Panc1 (cell line): ENCODE results near the gene ADRM1. TPM values are rescaled to one million over a fixed set of nuclear protein-coding genes. Genes with fewer than 3 reads are reported as not detected.

Experiments used
- ATAC-seq: fragments of 200-7000 bp; cut with Tn5 transposase; 2 replicates; pipeline ENCODE4 v1.9.1; 2020; ENCODE audit warnings: mild to moderate bottlenecking, moderate library complexity
- BruUV-seq: library from RNA; stranded (reverse); fragments of 400-500 nt; replicated peaks from 2 replicates; lab custom pipeline; 2021; lab: Mats Ljungman, UMichigan
- CTCF ChIA-PET: fragments of 300-600 bp; sonication (Branson Sonifier 250); formaldehyde crosslinking; loops from one replicate; lab custom pipeline; 2022; ENCODE audit warnings: antibody characterized with exemption; lab: Charles Lee
- POLR2A ChIA-PET: fragments of 300-600 bp; sonication (Branson Sonifier 250); formaldehyde crosslinking; loops from one replicate; lab custom pipeline; 2022; ENCODE audit warnings: antibody characterized with exemption; lab: Charles Lee
- DNase-seq: peaks from one replicate; pipeline ENCODE4 v3.0.0-alpha.2; 2010; ENCODE audit warnings: low read depth, low spot score
- H3K27ac ChIP-seq: 2 replicates; pipeline ENCODE4 v1.5.1; 2011; ENCODE audit warnings: mild to moderate bottlenecking, low read length, inconsistent platforms
- H3K27me3 ChIP-seq: fragments of 200-500 bp; sonication (Bioruptor generic); 2 replicates; pipeline ENCODE4 v1.6.0; 2014; ENCODE audit warnings: low read length, inconsistent platforms; ENCODE audit not compliant: control insufficient read depth, insufficient read depth
- H3K36me3 ChIP-seq: fragments of 200-500 bp; sonication (Bioruptor generic); 2 replicates; pipeline ENCODE4 v1.5.1; 2014; ENCODE audit warnings: inconsistent platforms, mild to moderate bottlenecking, low read length, moderate library complexity; ENCODE audit not compliant: control insufficient read depth, insufficient read depth
- H3K4me1 ChIP-seq: 2 replicates; pipeline ENCODE4 v1.5.1; 2011; ENCODE audit warnings: inconsistent platforms, mild to moderate bottlenecking, low read length, moderate library complexity; ENCODE audit not compliant: control insufficient read depth, insufficient read depth
- H3K4me3 ChIP-seq, 2 experiments: 2 replicates each; pipeline ENCODE4 v1.5.1; 2011 to 2012; ENCODE audit warnings: low read depth in 2 of 2, low read length in 2 of 2, mild to moderate bottlenecking in 2 of 2, inconsistent platforms in 1 of 2, moderate library complexity in 1 of 2
- H3K9me3 ChIP-seq: fragments of 200-500 bp; sonication (Bioruptor generic); 2 replicates; pipeline ENCODE4 v1.5.1; 2014; ENCODE audit warnings: low read depth, mild to moderate bottlenecking, inconsistent platforms, low read length, moderate library complexity; ENCODE audit not compliant: control insufficient read depth, insufficient read depth
- CTCF ChIP-seq: fragments of 450-650 bp; IDR thresholded peaks from 2 replicates; pipeline ENCODE4 v1.5.1; 2017; ENCODE audit warnings: mild to moderate bottlenecking
- POLR2AphosphoS5 ChIP-seq: IDR thresholded peaks from 2 replicates; pipeline ENCODE4 v1.6.1; 2012; ENCODE audit warnings: mild to moderate bottlenecking, low read depth, low read length, moderate library complexity
- REST ChIP-seq, 2 experiments: IDR thresholded peaks; 2 replicates each; pipeline ENCODE4 v1.6.1; 2011 to 2012; ENCODE audit warnings: low read depth in 2 of 2, control low read depth in 1 of 2, low read length in 1 of 2, mild to moderate bottlenecking in 1 of 2, moderate library complexity in 1 of 2; ENCODE audit not compliant: insufficient read depth in 1 of 2
- SIN3A ChIP-seq: IDR thresholded peaks from 2 replicates; pipeline ENCODE4 v1.6.1; 2012; ENCODE audit warnings: low read depth, mild to moderate bottlenecking, low read length, moderate library complexity, borderline replicate concordance; ENCODE audit not compliant: insufficient read depth
- TCF7L2 ChIP-seq: IDR thresholded peaks from 2 replicates; pipeline ENCODE4 v1.6.1; 2011; ENCODE audit warnings: mild to moderate bottlenecking, low read depth, low read length, inconsistent platforms
- in situ Hi-C: cut with HindIII; loops from 2 replicates; pipeline ENCODE4 v1.10.0; 2016; ENCODE audit warnings: low sequenced_read_pairs, low pct_unique_long_range_greater_than_20kb
- intact Hi-C: fragments of 100-400 bp; cut with micrococcal nuclease; formaldehyde crosslinking; loops from one replicate; pipeline ENCODE4 v1.10.0; 2022; ENCODE audit not compliant: unreplicated experiment
- total RNA-seq: library from RNA; stranded (reverse); gene quantifications from one replicate; pipeline ENCODE4 v1.2.1, GENCODE V29; 2021; ENCODE audit not compliant: unreplicated experiment

Gene ADRM1
- total RNA-seq, 1 experiment from 2014 or later: 194 TPM

GRCh38 chr20:62258499-62259293 is 44.1 kb upstream of the ADRM1 start:
- intact Hi-C loops: no loop called here
- DNase-seq (no peak), ATAC-seq (no peak)
- ChIA-PET POLR2A (no interaction called here), CTCF (no interaction called here)
- H3K4me3 ChIP-seq: no peak overlapping the region
- no peaks in the 10 kb centered on the region for H3K36me3 ChIP-seq
- no TSS peak for BruUV-seq
- no peaks in the 10 kb centered on the region for H3K4me1 ChIP-seq
- TF ChIP-seq CTCF: no peak
- no peak for TF ChIP-seq SIN3A
- no peak for TF ChIP-seq POLR2AphosphoS5
- TF ChIP-seq REST (IDR thresholded peaks at IDR 0.05; ENCODE audit: insufficient read depth in 1 of 2, low read depth in 2 of 2, low read length in 1 of 2): no peak
- TF ChIP-seq TCF7L2: no peak
- no peaks in the 10 kb centered on the region for H3K27me3 ChIP-seq
- no peak overlapping the region for H3K27ac ChIP-seq
- no peaks in the 10 kb centered on the region for H3K9me3 ChIP-seq
- in situ Hi-C loops: no loop called here

GRCh38 chr20:62259294-62259565 is 43.6 kb upstream of the ADRM1 start:
- ATAC-seq (no peak), DNase-seq (no peak)
- no peak overlapping the region for H3K4me3 ChIP-seq
- ChIA-PET CTCF (no interaction called here), POLR2A (no interaction called here)
- TF ChIP-seq CTCF (no peak), TCF7L2 (no peak), REST (IDR thresholded peaks at IDR 0.05; ENCODE audit: insufficient read depth in 1 of 2, low read depth in 2 of 2, low read length in 1 of 2) (no peak), POLR2AphosphoS5 (no peak), SIN3A (no peak)
- BruUV-seq: no TSS peak
- no peaks in the 10 kb centered on the region for H3K9me3 ChIP-seq
- no peak overlapping the region for H3K27ac ChIP-seq
- no peaks in the 10 kb centered on the region for H3K36me3 ChIP-seq
- in situ Hi-C loops: no loop called here
- no peaks in the 10 kb centered on the region for H3K27me3 ChIP-seq
- intact Hi-C loops: no loop called here
- no peaks in the 10 kb centered on the region for H3K4me1 ChIP-seq
